Right ventricle myocardium inferior (tissue), 1 donor: ENCODE measurements around the gene RCOR1. TPM values are rescaled to one million over a fixed set of nuclear protein-coding genes. Genes with fewer than 3 reads are reported as not detected.
A peak's percentile ranks its signal among the peaks of the same experiment; 100 is the strongest.

Source experiments
- ATAC-seq: fragments of 200-7000 bp; cut with Tn5 transposase; one replicate; pipeline ENCODE4 v1.9.1; 2020; ENCODE audit warnings: mild to moderate bottlenecking, moderate library complexity
- DNase-seq: peaks from one replicate; pipeline ENCODE4 v3.0.0; 2021; ENCODE audit errors: missing footprints
- intact Hi-C: fragments of 100-400 bp; cut with DNase I; formaldehyde crosslinking; loops from one replicate; pipeline ENCODE4 v1.11.0; 2022
- total RNA-seq: library from RNA; stranded (reverse); fragmentation: NEBNext Ultra II Directional; extraction: Animal tissue kit (Norgen Biotek cat#: 25700); gene quantifications from one replicate; pipeline ENCODE4 v1.2.1, GENCODE V29; 2021
- donor health status: DM: no; HTN: yes; CAD: no; lungs with severe emphysema.

RCOR1 gene
- total RNA-seq, 1 donor from 2014 or later: 11.9 TPM

- DNase-seq (no peak), ATAC-seq (peak; percentile 2)
- intact Hi-C loops: loop anchor here (1.0 to 5.0 kb wide), 2 partner anchors 84 to 142 kb away; no protein-coding TSS in a partner anchor
Observed at GRCh38 chr14:102775855-102776760, 183.7 kb downstream of the RCOR1 start.

DNA sequence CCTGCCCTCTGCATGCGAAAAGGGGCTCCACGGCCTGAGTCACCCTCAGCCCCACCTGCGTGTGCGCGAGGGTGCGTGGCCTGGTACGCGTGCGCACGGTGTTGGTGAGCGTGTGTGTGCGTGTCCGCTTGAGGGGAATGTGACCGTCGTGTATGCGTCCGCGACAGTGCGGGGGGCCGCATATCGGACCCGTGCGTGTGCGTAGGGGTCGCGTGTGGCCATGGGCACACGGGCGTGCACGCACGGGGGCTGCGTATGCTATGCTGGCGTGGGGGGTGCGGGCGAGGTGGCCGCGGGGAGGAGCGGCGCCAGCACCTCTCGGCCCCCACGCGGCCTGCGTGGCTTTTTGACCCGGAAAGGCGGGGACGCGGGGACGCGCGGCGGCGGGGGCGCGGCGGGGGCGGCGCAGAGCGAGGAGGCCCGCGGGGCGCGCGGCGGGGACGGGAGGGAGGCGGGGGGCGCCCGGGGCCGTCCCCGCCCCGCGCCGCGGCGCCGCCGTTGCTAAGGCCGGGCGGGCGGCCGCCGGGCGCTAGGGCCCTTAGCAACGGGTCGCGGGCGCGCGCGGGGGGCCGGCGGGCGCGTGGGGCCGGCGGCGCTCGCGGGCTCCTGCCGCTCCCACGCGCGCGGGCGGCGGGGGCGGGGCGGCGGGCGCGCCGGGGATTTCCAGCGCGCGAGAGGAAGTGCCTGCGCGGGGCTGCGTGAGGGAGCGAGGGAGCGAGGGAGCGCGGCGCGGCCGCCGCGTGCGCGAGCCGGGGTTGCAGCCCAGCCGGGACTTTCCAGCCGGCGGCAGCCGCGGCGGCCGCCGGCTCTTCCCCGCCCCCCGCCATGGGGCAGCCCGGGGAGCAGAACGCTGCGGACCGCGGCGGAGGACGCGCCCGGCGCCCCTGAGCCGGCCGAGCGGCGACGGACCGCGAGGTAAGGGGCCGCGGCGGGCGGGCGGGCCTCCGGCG lies 184.6 kb downstream of the RCOR1 start, which contains the start of gene TRAF3:
TSS of gene TRAF3 (plus strand) at position 689 of the 950 bp plus-strand sequence. CDS start 92,753 bp downstream, outside the sequence.
- ATAC-seq (peak; percentile 61), DNase-seq (peak; percentile 90)
- intact Hi-C loops: loop anchor here (5.0 kb wide), 1 partner anchor 85 kb away; no protein-coding TSS in a partner anchor

DNA sequence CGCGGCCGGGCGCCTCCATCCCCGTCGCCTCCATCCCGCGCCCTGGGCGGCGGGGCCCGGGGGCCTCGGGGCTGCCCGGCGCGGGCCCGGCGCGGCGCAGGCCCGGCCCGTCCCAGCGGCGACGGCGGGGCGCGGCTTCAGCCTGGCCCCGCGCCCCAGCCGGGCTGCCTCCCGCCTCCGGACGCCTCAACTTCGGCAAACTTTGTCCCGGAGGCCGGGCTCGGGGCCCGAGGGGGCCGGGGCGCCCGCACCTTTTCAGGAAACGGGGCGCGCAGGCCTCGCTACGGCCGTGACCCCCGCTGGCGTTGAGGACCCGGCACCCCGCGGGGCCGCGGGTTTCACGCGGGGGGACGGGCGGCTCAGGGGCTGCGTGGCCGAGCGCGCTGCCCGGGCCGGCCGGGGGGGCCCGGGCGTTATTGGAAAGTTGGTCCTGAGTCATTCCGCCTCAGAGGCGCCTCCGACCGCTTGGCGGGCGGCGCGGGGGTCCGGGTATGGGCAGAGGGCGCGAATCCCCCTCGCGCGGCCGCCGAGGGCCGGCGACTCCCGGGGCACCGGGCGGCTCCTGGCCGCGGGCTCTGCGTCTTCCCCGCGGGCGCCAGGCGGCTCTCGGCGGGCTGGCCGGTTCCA lies 185.4 kb downstream of the RCOR1 start:
- ATAC-seq: peak; percentile 50
- no peak for DNase-seq
- intact Hi-C loops: loop anchor here (5.0 kb wide), 1 partner anchor 86 kb away; no protein-coding TSS in a partner anchor

- ATAC-seq: no peak
Observed at GRCh38 chr14:102778338-102779083, 186.1 kb downstream of the RCOR1 start.

DNA sequence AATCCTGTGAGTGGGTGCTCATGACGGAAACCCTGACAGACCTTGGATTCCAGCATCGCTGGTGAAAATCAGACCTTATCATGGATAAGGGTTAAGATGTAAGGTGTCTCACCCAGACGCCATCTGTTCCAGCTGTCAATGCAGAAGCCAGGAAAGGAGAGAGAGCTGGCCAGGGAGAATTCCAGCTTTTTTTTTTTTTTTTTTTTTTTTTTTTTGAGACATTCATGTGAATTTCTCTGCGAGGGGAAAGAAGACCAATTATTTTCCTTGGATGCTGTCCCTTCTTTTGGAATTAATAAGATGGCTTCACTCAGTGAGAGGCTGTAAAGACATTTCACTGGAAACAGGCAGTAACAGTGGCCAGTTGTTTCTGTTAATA lies 186.6 kb downstream of the RCOR1 start:
- intact Hi-C loops: loop anchor here (5.0 kb wide), 1 partner anchor 87 kb away; no protein-coding TSS in a partner anchor
- ATAC-seq (no peak), DNase-seq (no peak)

More at GRCh38 chr14:102778338-102779083, 186.1 kb downstream of the RCOR1 start:
- intact Hi-C loops: loop anchor here (5.0 kb wide), 1 partner anchor 86 kb away; no protein-coding TSS in a partner anchor
- DNase-seq: no peak

- no peak for ATAC-seq
- intact Hi-C loops: loop anchor here (5.0 kb wide), 1 partner anchor 87 kb away; no protein-coding TSS in a partner anchor
- no peak for DNase-seq
Observed at GRCh38 chr14:102779574-102780315, 187.3 kb downstream of the RCOR1 start.

Other genes starting within 250 kb of the RCOR1 start
- gene CINP, start 229.8 kb upstream of the RCOR1 start, total RNA-seq: 31.1 TPM
- 19.4 TPM for gene TECPR2, start 229.7 kb upstream of the RCOR1 start, total RNA-seq
- gene ANKRD9, start 82.9 kb upstream of the RCOR1 start, total RNA-seq: 148 TPM
- gene TRAF3, start 184.8 kb downstream of the RCOR1 start, total RNA-seq: 11.3 TPM